GM10847 (cell line): Measurements from ENCODE around the gene NR2F1-AS1.

Source experiments
- POLR2A ChIP-seq: IDR thresholded peaks from 2 replicates; pipeline ENCODE4 v1.6.1; 2011; ENCODE audit not compliant: insufficient read length; ENCODE audit errors: extremely low read depth

The NR2F1-AS1 gene

DNA sequence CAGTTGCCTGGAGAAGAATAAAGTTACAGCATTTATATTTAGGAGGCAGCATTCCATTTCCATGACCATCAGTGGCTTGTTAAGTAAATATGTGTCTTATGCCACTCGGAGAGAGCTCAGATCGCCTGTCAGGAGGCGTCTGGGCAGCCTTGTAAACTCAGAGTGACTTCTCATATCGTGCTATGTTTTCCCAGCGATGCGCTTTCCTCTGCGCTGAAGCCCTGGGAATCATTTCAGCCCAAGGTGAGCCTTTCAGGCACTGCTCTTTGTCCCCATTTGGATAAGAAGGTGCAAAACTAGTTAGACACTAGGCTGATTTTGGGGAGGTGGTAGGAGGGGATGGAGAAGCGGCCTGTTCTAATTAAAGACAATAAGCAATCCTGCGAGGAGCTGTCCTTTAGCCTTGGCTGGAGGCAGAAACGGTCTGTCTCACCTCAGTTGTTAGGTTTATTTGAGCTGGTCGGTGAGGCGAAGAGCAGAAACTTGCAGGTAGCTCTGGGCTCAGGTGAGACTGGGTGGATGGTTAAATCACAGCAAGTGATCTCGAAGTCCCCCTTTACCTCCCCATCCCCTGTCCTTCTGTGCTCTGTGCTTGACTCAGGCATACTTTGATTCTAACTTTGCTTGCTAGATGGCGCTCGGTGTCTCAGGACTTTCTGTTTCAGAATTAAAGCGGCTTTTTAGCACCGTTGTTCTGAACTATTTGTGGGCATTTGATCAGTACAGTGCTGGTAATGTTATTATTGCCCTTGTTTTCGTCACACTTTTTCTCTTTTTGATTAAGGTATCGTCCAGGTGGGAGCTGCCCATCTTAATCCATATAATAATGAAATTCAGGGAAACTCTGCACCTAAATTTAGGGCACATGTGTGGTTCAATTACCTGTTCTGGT is 26.6 kb upstream of the NR2F1-AS1 start:
- no peak for TF ChIP-seq POLR2A

DNA sequence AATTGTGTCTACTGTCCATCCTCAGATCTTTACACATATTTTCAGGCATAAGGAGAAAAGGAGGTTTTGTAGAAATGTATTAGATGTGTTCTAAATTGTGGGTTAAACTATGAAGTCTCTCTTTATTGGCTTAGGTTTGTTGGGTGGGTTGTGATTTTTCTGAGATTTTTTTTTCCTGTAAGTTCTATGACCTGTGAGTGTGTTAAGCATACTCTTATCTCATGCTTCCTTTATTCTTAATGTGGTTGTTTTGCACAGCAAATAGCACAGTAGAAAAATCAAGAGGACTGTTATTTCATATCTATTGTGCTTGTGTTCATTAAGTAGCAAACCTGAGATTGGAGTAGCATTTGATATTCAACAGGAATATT is 25.3 kb upstream of the NR2F1-AS1 start:
- no peak for TF ChIP-seq POLR2A

DNA sequence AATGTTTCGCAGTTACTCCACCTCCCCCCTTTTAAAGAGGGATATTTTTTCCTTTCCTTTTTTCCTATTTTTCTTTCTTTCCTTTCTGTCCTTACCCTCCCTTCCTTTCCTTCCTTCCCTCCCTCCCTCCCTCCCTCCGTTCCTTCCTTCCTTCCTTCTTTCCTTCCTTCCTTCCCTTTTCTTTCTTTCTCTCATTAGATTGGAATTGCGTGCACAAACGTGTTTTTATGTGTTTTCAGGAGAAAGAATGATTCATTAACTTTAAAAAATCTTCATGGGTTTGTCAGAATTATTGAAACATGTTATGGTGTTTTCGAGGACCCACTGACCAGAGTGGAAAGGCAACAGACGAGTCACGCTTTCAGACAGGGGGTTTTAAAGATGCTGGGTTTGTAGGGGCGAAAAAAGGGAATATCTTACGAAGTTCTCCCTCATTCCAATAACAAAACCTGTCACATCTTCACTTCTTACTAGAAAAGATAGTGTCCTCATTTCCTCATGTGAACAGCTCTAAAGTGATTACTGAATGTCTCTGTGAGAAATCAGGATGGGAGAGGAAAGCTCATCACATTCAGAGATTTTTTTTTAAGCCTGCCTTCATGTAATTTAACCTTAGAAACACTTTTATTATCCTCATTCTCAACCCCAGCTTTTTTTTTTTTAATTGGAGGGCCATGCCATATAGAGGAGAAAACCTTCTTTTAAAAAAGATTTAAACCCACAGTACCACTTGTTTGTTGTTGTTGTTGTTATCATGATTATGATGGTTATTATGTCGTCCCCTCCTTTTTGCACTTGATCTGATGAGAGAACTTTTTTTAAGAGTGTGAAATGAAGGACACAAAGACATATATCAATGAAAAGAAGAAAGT is 23.9 kb upstream of the NR2F1-AS1 start:
- TF ChIP-seq POLR2A = no peak

DNA sequence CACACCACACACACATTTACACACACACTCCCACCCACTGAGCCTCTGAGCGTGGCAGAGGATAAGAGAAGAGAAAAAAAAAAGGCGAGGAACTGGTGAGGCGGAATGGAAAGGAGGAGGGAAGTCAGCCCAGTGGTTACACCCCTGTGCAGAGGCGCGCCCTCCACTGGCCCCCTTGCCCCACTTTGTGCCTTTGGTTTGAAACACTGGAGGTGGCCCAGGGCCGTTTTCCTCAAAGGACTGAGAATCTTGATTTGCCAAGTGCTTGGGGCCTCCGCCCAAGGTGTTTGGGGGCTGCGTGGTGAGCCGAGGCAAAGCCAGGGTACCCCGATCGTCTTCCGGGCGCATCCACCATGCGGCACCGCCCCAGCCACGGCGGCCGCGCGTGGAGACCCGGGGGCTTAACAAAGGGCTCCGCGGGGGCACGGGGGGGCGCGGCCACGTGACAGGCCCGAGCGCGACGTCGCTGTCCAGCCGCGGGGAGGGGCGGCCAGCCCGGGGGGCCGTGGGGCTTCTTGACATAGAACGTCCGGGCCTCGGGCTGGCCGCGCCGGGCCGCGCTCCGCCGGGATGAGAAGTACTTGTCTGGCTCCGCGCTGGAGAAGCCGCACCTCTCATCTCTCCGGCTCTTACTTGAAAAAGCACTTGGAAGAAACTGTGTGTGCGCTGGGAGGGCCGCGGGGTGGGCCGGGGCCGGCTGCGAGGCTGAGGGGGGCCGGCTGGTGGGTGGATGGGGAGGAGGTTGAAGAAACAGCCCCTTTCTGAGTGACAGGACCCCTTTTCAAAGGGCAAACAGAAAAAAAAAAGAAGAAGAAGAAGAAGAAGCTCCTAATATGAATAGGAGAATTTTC is 23.0 kb upstream of the NR2F1-AS1 start:
- no peak for TF ChIP-seq POLR2A

DNA sequence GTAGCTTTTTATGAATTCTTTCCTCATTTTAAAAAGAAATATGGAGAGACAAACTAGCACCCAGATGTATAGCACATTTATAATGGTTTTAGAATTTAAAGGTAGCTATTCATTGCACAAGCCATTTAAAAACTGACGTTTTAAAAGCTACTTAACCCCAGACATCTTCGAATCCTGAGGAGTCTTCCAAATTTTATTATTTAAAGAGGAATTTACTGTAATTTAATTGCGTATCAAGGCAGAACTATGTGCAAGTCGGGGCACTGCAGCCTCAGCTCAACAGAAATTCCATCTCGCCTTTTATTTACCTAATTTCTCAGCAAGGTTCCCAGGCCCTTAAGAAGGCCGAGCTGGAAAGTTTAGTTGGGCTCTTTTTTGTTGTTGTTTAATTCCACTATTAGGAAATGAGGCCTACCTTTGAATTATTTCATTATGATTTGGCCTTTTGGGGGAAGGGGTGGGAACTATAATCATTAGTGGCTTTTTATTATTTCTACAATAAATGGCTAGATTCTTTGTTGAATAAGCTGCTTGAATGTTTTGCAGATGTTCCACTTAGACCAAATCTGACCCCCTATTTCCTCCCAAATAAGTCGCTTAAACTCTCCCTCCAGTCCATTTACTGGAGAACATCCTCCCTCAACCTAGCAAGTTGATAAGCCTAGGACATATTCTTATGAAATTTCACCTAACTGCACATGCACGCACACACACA is 22.2 kb upstream of the NR2F1-AS1 start:
- TF ChIP-seq POLR2A = no peak

DNA sequence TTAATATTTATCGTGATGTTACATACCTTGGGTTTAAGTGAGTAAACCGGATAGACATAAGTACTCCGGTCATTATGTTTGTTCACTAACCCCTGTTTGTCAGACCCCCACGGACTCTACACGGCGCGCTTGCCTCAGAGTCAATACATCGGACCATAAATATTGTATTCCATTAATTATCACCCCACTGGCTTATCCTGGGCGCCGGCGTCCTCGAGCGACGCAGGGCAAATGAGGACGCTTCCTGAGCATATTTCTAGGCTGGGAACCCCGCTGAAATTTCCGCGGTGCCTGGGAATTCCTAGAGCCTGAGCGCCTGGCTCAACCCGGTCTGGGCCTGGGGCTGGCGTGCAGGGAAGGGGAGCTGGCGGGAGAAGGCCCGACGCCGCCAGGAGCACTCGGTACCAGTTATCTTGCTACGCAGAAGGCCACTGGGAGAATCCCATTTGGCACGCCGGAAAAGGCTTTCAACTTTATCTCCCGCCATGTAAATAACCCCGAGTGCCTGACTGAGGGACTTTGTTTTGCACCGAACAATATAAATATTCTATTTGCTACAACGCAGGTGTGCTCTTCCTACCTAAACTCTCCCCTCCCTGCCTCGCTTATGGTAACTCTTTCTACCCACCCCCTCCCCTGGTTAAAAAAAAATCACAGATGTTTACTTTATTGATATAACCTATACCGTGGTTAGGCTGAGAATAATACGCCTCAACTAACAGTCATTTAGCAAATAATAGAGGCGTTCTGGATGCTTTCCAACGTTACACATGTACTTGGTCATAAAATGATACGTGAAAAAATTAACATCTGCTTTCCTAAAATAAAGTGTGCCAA is 21.4 kb upstream of the NR2F1-AS1 start:
- no peak for TF ChIP-seq POLR2A

DNA sequence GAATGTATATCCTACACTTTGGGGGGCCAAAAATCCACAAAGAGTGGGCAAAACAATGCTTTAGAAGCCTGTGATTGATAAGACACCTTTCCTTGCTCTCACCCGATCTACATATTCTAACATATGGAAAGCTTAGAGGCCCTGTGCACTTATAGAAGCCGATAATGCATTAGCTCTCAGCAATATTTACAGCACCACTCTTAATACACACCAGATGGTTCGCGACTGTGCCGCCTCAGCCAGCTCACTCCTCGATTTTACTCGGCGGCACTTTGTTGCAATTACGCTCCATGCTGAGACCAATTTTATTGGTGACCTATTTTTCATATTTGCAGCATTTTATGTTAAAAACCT is 20.8 kb upstream of the NR2F1-AS1 start:
- TF ChIP-seq POLR2A = no peak

DNA sequence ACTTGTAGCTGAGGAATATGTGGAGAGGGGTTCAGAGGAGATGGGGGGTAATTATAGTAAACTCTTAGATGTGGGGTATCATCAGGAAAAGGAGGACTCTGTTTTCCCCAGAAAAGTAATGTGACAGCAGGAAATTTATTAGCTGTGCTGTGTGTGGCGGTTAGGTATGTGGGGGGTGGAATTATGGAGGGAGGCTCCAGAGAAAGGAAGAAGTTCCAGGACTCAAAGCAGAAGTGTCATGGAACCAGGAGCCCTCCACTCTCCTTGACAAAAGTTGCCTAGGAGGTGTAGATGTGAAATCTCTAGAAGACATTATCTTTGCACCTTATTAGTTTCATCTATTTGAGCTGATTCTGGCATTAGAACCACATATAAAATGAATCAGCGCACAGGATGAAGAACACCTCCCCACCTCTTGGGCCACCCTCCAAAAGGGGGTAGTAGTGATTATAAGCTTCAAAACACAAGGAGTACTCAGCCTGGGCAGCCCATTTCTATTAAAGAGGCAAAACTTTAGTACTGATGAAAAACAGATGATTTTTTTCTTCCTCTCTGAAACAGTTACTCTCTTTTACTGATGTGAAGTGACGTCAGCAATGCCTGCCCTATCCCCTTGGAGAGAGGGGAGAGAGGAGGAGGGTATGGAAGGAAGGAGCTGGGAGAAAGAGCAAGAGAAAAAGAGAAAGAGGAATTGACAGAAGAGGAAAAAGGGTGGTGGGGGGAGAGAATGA is 20.2 kb upstream of the NR2F1-AS1 start:
- no peak for TF ChIP-seq POLR2A

DNA sequence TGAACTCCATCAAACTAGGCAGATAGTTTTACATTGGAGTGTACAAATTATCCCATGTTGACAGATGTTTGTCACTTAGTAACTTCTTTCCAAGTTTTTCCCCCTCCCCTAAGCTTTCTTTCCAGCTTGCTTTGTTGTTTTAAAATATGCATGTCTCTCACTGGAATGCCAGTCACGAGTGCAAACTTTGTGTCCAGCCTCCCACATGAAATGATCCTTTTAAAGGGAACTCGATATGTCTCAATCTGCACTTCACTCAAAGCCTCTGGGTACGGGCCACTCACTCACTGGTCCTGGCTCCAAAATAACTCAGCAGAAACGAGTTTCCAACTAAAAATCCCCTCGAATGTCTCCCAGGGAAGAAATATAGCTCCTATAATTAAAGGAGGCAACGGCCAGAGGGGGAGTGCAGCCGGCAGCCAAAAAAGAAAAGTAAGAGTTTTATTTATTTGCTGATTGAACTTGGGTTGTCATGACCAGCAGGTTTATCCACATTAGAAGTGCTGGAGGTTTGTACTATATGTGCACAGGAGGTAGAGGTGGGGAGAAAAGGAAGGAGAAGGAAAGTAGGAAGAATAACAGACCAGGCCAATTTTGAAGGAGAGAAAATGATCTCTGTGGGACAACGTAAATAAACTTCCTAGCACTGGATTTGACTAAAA is 19.5 kb upstream of the NR2F1-AS1 start:
- TF ChIP-seq POLR2A = no peak

DNA sequence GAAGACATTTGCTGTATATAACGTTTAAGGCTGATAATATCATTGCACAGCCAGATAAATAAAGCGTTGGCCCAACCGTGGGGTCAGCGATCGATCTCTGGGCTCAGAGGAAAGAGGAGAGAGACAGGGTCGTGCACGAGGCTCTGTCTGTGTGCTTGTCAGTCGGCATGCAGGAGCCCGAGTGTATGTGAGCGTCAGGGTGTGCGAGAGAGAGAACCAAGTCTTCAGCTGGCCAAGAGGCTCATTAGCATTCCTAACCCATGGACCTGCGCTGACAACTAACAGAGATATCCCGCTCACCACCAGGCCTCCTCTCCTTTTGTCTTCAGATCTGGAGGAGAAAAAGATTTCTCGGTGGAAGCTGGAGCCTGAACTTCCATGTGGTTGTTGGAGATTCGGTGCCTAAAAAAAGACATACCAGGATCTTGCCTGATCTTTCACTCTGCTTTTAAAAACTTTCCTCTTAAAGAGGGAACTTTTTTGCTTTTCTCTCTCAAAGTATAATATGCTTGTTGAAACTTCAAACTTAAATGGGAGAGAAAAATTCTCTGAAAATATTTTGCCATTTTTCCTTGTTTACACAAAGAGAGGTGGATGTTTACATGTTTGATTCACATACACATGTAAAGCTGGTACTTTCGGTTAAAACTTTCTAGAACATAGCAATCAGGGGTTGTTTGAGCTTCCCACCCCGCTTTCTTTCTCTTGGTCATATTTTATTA is 18.5 kb upstream of the NR2F1-AS1 start:
- no peak for TF ChIP-seq POLR2A

DNA sequence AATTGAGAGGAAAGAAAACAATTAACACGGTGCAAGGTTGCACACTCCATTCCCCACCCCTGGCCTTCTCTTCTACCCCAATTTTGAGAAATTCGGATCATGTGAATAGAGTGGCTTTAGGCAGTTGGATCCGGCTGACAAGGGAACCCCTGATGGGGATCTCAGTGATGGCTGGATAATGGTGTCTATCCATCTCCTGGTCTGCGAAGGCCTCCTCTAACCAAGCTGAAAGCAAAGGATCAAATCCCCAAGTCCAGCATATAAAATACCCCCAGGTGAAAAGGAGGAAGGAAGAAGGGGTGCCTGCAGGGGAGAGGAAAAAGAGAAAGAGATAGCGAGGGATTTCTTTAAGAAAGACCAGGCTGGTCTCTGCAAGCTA is 18.0 kb upstream of the NR2F1-AS1 start:
- TF ChIP-seq POLR2A = no peak
